OCI-LY1 (cell line): Measurements from ENCODE around the gene KLHL25.

Source experiments
- EZH2 ChIP-seq: fragments of 200-600 bp; sonication (generic), shearing (Covaris generic); IDR thresholded peaks from 2 replicates; pipeline ENCODE4 v1.8.0; 2017; ENCODE audit warnings: borderline replicate concordance, mixed run types, mild to moderate bottlenecking, antibody characterized with exemption, low read length, moderate library complexity, mixed read lengths
- TF ChIP-seq, protein P1 (sequence below): fragments of 200-600 bp; sonication (generic), shearing (Covaris generic); IDR thresholded peaks from 2 replicates; pipeline ENCODE4 v1.5.1; 2017; ENCODE audit warnings: mild to moderate bottlenecking, antibody characterized with exemption, low read length, moderate library complexity, mixed read lengths

DNA sequence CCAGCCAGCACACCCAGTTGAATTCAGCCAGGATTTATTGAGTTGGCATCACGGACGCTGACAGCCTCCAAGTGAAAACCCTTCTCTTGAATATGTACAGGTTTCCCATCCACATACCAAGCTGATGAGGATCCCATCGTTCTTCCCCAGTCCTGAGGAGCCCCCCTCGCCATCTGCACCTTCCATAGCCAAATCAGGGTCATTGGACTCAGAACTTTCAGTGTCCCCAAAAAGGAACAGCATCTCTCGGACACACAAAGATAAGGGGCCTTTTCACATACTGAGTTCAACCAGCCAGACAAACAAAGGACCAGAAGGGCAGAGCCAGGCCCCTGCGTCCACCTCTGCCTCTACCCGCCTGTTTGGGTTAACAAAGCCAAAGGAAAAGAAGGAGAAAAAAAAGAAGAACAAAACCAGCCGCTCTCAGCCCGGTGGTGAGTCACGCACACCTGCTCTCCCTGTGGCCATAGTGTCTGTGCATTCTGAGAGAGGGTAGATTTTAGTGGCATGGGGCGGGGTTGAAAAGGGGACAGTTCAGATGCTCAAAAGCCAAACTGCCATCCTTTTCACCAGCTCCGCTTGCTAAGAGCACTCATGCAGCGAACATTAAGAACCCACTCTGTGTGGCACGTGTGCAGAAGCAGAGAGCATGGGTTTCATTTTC, 51.2 kb downstream of the KLHL25 start:
- TF ChIP-seq, protein P1, sequence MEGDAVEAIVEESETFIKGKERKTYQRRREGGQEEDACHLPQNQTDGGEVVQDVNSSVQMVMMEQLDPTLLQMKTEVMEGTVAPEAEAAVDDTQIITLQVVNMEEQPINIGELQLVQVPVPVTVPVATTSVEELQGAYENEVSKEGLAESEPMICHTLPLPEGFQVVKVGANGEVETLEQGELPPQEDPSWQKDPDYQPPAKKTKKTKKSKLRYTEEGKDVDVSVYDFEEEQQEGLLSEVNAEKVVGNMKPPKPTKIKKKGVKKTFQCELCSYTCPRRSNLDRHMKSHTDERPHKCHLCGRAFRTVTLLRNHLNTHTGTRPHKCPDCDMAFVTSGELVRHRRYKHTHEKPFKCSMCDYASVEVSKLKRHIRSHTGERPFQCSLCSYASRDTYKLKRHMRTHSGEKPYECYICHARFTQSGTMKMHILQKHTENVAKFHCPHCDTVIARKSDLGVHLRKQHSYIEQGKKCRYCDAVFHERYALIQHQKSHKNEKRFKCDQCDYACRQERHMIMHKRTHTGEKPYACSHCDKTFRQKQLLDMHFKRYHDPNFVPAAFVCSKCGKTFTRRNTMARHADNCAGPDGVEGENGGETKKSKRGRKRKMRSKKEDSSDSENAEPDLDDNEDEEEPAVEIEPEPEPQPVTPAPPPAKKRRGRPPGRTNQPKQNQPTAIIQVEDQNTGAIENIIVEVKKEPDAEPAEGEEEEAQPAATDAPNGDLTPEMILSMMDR = no peak
- TF ChIP-seq EZH2 = no peak
